H1 (cell line): ENCODE results near the gene CCDC106. TPM values are rescaled to one million over a fixed set of nuclear protein-coding genes. Genes with fewer than 3 reads are reported as not detected.

Experiments used
- CTCF ChIA-PET: fragments of 300-600 bp; sonication (Branson Sonifier 250); formaldehyde crosslinking; loops from one replicate; lab custom pipeline; 2021; ENCODE audit not compliant: partially characterized antibody; lab: Charles Lee
- POLR2A ChIA-PET: fragments of 300-600 bp; sonication (Branson Sonifier 250); formaldehyde crosslinking; loops from one replicate; lab custom pipeline; 2021; ENCODE audit warnings: inconsistent platforms; ENCODE audit not compliant: partially characterized antibody; lab: Charles Lee
- DNase-seq, 2 experiments: peaks; one replicate each; pipeline versions ENCODE4 v3.0.0 to v3.0.0-alpha.2; 2010 to 2022; ENCODE audit warnings: low spot score in 2 of 2, low read depth in 1 of 2, mixed read lengths in 1 of 2
- FAIRE-seq: peaks from 2 replicates; lab custom pipeline; 2011; peaks lifted over from hg19 to GRCh38; lab: Jason Lieb, UNC
- H2AFZ ChIP-seq: 2 replicates; pipeline ENCODE4 v1.8.1; 2012; ENCODE audit warnings: low read length, inconsistent platforms
- H2AK5ac ChIP-seq: 2 replicates; pipeline ENCODE4 v1.6.1; 2013; ENCODE audit warnings: low read depth, low read length
- H2BK120ac ChIP-seq: replicated peaks from 2 replicates; pipeline ENCODE3; 2013; ENCODE audit warnings: low read depth, low read length, inconsistent platforms
- H2BK12ac ChIP-seq: 2 replicates; pipeline ENCODE4 v1.6.1; 2013; ENCODE audit warnings: low read depth, low read length
- H2BK15ac ChIP-seq: 2 replicates; pipeline ENCODE4 v1.6.1; 2013; ENCODE audit warnings: low read length
- H2BK20ac ChIP-seq: 2 replicates; pipeline ENCODE4 v1.6.1; 2013; ENCODE audit warnings: low read length
- H2BK5ac ChIP-seq: 2 replicates; pipeline ENCODE4 v1.6.1; 2013; ENCODE audit warnings: low read depth, low read length
- H3K14ac ChIP-seq: 2 replicates; pipeline ENCODE4 v1.6.1; 2013; ENCODE audit warnings: inconsistent platforms; ENCODE audit not compliant: insufficient read length
- H3K18ac ChIP-seq: 2 replicates; pipeline ENCODE4 v1.6.1; 2013; ENCODE audit warnings: low read length; ENCODE audit errors: extremely low read depth
- H3K23ac ChIP-seq: 2 replicates; pipeline ENCODE4 v1.6.1; 2013; ENCODE audit warnings: inconsistent platforms; ENCODE audit not compliant: insufficient read length
- H3K23me2 ChIP-seq: 2 replicates; pipeline ENCODE4 v1.6.1; 2013; ENCODE audit warnings: low read depth, low read length
- H3K27ac ChIP-seq: 2 replicates; pipeline ENCODE4 v1.6.1; 2011; ENCODE audit warnings: low read depth, low read length, inconsistent platforms
- H3K27me3 ChIP-seq, 4 experiments: replicated peaks in 1 of 4; 1 replicate in 1 of 4; 2 replicates in 3 of 4; pipeline versions ENCODE4 v1.6.1 to v1.8.1; 2011 to 2013; ENCODE audit warnings: low read length in 3 of 4, mild to moderate bottlenecking in 3 of 4, inconsistent platforms in 2 of 4, mixed read lengths in 2 of 4, moderate library complexity in 1 of 4; ENCODE audit not compliant: control insufficient read depth in 3 of 4, insufficient read depth in 3 of 4; ENCODE audit errors: extremely low read depth in 1 of 4
- H3K36me3 ChIP-seq, 4 experiments: 2 replicates each; pipeline versions ENCODE4 v1.6.1 to v1.8.1; 2011 to 2013; ENCODE audit warnings: mild to moderate bottlenecking in 4 of 4, low read length in 3 of 4, moderate library complexity in 2 of 4, control low read depth in 1 of 4, inconsistent platforms in 1 of 4; ENCODE audit not compliant: insufficient read depth in 4 of 4, control insufficient read depth in 2 of 4
- H3K4ac ChIP-seq: replicated peaks from 2 replicates; pipeline ENCODE3; 2013; ENCODE audit warnings: low read length, low read depth, mixed read lengths, inconsistent platforms; ENCODE audit not compliant: insufficient read length
- H3K4me1 ChIP-seq, 4 experiments: replicated peaks in 1 of 4; 1 replicate in 1 of 4; 2 replicates in 3 of 4; pipeline versions ENCODE4 v1.6.1 to v1.8.1; 2011 to 2013; ENCODE audit warnings: low read length in 3 of 4, inconsistent platforms in 2 of 4, mixed read lengths in 1 of 4; ENCODE audit not compliant: insufficient read depth in 4 of 4, control insufficient read depth in 3 of 4
- H3K4me2 ChIP-seq, 2 experiments: 2 replicates each; pipeline versions ENCODE4 v1.6.1 to v1.8.1; 2011 to 2013; ENCODE audit warnings: low read depth in 2 of 2, low read length in 2 of 2, control low read depth in 1 of 2, inconsistent platforms in 1 of 2, mild to moderate bottlenecking in 1 of 2; ENCODE audit not compliant: insufficient read depth in 1 of 2
- H3K4me3 ChIP-seq, 4 experiments: fragments of 200-600, 300-600 bp in 1 of 4; sonication (generic), shearing (Covaris generic), sonication (Bioruptor Twin) in 1 of 4; 2 replicates each; pipeline versions ENCODE4 v1.5.1 to v1.8.1; 2011 to 2016; ENCODE audit warnings: low read length in 4 of 4, low read depth in 3 of 4, control low read depth in 2 of 4, inconsistent platforms in 2 of 4, mild to moderate bottlenecking in 2 of 4, mixed read lengths in 1 of 4, moderate library complexity in 1 of 4; ENCODE audit not compliant: insufficient read depth in 2 of 4; ENCODE audit errors: extremely low read depth in 1 of 4
- H3K56ac ChIP-seq: replicated peaks from 2 replicates; pipeline ENCODE3; 2013; ENCODE audit warnings: low read depth, mild to moderate bottlenecking, mixed read lengths, low read length, inconsistent platforms; ENCODE audit not compliant: insufficient read length
- H3K79me1 ChIP-seq: 2 replicates; pipeline ENCODE4 v1.6.1; 2013; ENCODE audit warnings: low read depth, low read length, control low read depth
- H3K79me2 ChIP-seq, 2 experiments: 2 replicates each; pipeline versions ENCODE4 v1.6.1 to v1.8.1; 2012 to 2013; ENCODE audit warnings: low read length in 2 of 2, mild to moderate bottlenecking in 2 of 2, inconsistent platforms in 1 of 2; ENCODE audit not compliant: insufficient read depth in 2 of 2, control insufficient read depth in 1 of 2
- H3K9ac ChIP-seq, 4 experiments: replicated peaks in 1 of 4; 1 replicate in 1 of 4; 2 replicates in 3 of 4; pipeline versions ENCODE4 v1.6.1 to v1.8.1; 2011 to 2013; ENCODE audit warnings: low read depth in 3 of 4, low read length in 3 of 4, control low read depth in 2 of 4, mild to moderate bottlenecking in 2 of 4, moderate library complexity in 2 of 4, inconsistent platforms in 1 of 4; ENCODE audit errors: extremely low read depth in 1 of 4
- H3K9me3 ChIP-seq, 2 experiments: 2 replicates each; pipeline versions ENCODE4 v1.6.1 to v1.8.1; 2012 to 2013; ENCODE audit warnings: mild to moderate bottlenecking in 2 of 2, moderate library complexity in 2 of 2, control low read depth in 1 of 2, inconsistent platforms in 1 of 2, low read depth in 1 of 2, low read length in 1 of 2, mixed read lengths in 1 of 2; ENCODE audit not compliant: insufficient read depth in 2 of 2
- H4K20me1 ChIP-seq, 2 experiments: replicated peaks in 1 of 2; 2 replicates each; pipeline versions ENCODE3 to v1.8.1; 2011 to 2013; ENCODE audit warnings: inconsistent platforms in 2 of 2, low read length in 2 of 2, mild to moderate bottlenecking in 1 of 2; ENCODE audit not compliant: insufficient read depth in 2 of 2, control insufficient read depth in 1 of 2
- H4K5ac ChIP-seq: 2 replicates; pipeline ENCODE4 v1.6.1; 2013; ENCODE audit warnings: low read length, low read depth, mixed read lengths, inconsistent platforms; ENCODE audit not compliant: insufficient read length
- H4K8ac ChIP-seq: 2 replicates; pipeline ENCODE4 v1.8.0; 2013; ENCODE audit warnings: mild to moderate bottlenecking, moderate library complexity, low read length, inconsistent platforms; ENCODE audit not compliant: insufficient read depth; ENCODE audit errors: extremely low read depth
- H4K91ac ChIP-seq: replicated peaks from 2 replicates; pipeline ENCODE3; 2013; ENCODE audit warnings: low read length, mixed read lengths, inconsistent platforms; ENCODE audit not compliant: insufficient read length
- ATF3 ChIP-seq: IDR thresholded peaks from 2 replicates; pipeline ENCODE4 v1.6.1; 2011; ENCODE audit warnings: low read depth, mild to moderate bottlenecking, low read length; ENCODE audit not compliant: insufficient read depth
- BACH1 ChIP-seq: IDR thresholded peaks from 2 replicates; pipeline ENCODE4 v1.6.1; 2012; ENCODE audit warnings: low read length, improper control_type of control experiment
- BCL11A ChIP-seq, 2 experiments: IDR thresholded peaks; one replicate each; pipeline ENCODE4 v1.6.1; 2011; ENCODE audit warnings: low read depth in 2 of 2, low read length in 2 of 2, mild to moderate bottlenecking in 2 of 2
- CBX5 ChIP-seq: fragments of 300-800, 300-1000 bp; sonication (generic); IDR thresholded peaks from 2 replicates; pipeline ENCODE4 v1.7.1; 2016; ENCODE audit warnings: antibody characterized with exemption, low read length, low read depth
- CBX8 ChIP-seq: fragments of 300-800, 300-1000 bp; sonication (generic); IDR thresholded peaks from 2 replicates; pipeline ENCODE4 v1.7.1; 2016; ENCODE audit warnings: low read depth, low read length, borderline replicate concordance
- CTBP2 ChIP-seq: IDR thresholded peaks from 2 replicates; pipeline ENCODE4 v1.7.0; 2011; ENCODE audit warnings: borderline replicate concordance, mild to moderate bottlenecking, moderate library complexity, mixed read lengths, low read length; ENCODE audit not compliant: insufficient read depth, insufficient read length
- E2F6 ChIP-seq: IDR thresholded peaks from 2 replicates; pipeline ENCODE4 v1.6.1; 2012; ENCODE audit warnings: inconsistent platforms
- GTF2F1 ChIP-seq: IDR thresholded peaks from 2 replicates; pipeline ENCODE4 v1.6.1; 2012; ENCODE audit warnings: low read depth, low read length, improper control_type of control experiment, borderline replicate concordance
- HDAC2 ChIP-seq, 2 experiments: fragments of 300-600 bp in 1 of 2; sonication (generic) in 1 of 2; IDR thresholded peaks; 2 replicates each; pipeline ENCODE4 v1.6.1; 2011 to 2012; ENCODE audit warnings: low read depth in 2 of 2, low read length in 2 of 2, mild to moderate bottlenecking in 2 of 2, moderate library complexity in 2 of 2, borderline replicate concordance in 1 of 2, inconsistent platforms in 1 of 2
- RAD21 ChIP-seq, 2 experiments: IDR thresholded peaks in 1 of 2; conservative IDR thresholded peaks in 1 of 2; 2 replicates each; pipeline ENCODE4 v1.6.1; 2011; ENCODE audit warnings: low read depth in 2 of 2, low read length in 2 of 2, improper control_type of control experiment in 1 of 2, inconsistent platforms in 1 of 2, mild to moderate bottlenecking in 1 of 2, moderate library complexity in 1 of 2
- SUZ12 ChIP-seq: fragments of 200-600 bp; sonication (generic); IDR thresholded peaks from 2 replicates; pipeline ENCODE4 v1.6.1; 2012; ENCODE audit warnings: mild to moderate bottlenecking, inconsistent platforms, low read length, moderate library complexity, mixed read lengths
- WGBS, 2 experiments: shearing (Covaris generic) in 1 of 2; methylation state at CpG; one replicate each; pipeline versions ENCODE4 v1.1.6 to v1.1.7; 2013 to 2015; ENCODE audit warnings: low lambda C conversion rate in 2 of 2, mixed read lengths in 2 of 2, inconsistent platforms in 1 of 2, low coverage in 1 of 2, missing lambda C conversion rate in 1 of 2; ENCODE audit not compliant: insufficient replicate concordance in 2 of 2, insufficient coverage in 1 of 2, insufficient read length in 1 of 2; ENCODE audit errors: extremely low coverage in 1 of 2, missing lambda C conversion rate in 1 of 2; 5-methylcytosine and 5-hydroxymethylcytosine counted together
- polyA plus RNA-seq, 7 experiments: library from polyadenylated mRNA; depleted of rRNA in 3 of 7; stranded (reverse) in 5 of 7; unstranded in 2 of 7; fragments of >200 nt in 5 of 7; fragments of 200-250 nt in 2 of 7; gene quantifications; 1 replicate in 5 of 7; 2 replicates in 1 of 7; 4 replicates in 1 of 7; pipeline versions ENCODE4 v1.2.1 to v1.2.3, GENCODE V29; 2011 to 2013; ENCODE audit warnings: missing spikeins in 2 of 7, mixed read lengths in 2 of 7
- total RNA-seq: library from RNA; stranded (reverse); fragmentation: NEBNext Ultra II Directional; extraction: Animal tissue kit (Norgen Biotek cat#: 25700); gene quantifications from 2 replicates; pipeline ENCODE4 v1.2.1, GENCODE V29; 2021

CCDC106 gene
- total and polyA plus RNA-seq, 2 of the 8 experiments (the other 6 are each of a cell fraction or from before 2014, with no cell fraction given), result 12.0 to 20.1 TPM

- no peak overlapping the region for H4K5ac ChIP-seq
- ChIA-PET POLR2A (interaction anchor here (0.6 to 4.3 kb wide), 3 partner anchors 10 to 28 kb away, joined by 3 to 32 read pairs (median 6); partner anchors contain the start of gene FIZ1), CTCF (no interaction called here)
- H3K4ac ChIP-seq, result no peak overlapping the region
- H4K8ac ChIP-seq, result no peak overlapping the region
- no peak overlapping the region for H3K27ac ChIP-seq
- H3K23ac ChIP-seq, result no peak overlapping the region
- no peak overlapping the region for H2BK15ac ChIP-seq
- peaks cover 6 to 32% of the 10 kb centered on the region in 2 experiments for H4K20me1 ChIP-seq
- peaks cover 0 to 8% of the 10 kb centered on the region in 2 experiments; a peak in 1 of 4 replicates for H3K79me2 ChIP-seq
- no peak overlapping the region for H3K4me3 ChIP-seq
- no peak overlapping the region for H3K18ac ChIP-seq
- no peak overlapping the region for H3K14ac ChIP-seq
- no peak overlapping the region for H3K4me2 ChIP-seq
- no peak overlapping the region for H2BK12ac ChIP-seq
- H4K91ac ChIP-seq, result no peak overlapping the region
- H3K56ac ChIP-seq, result no peak overlapping the region
- peaks cover 4% of the 10 kb centered on the region; the same call in 1 of the 2 replicates for H3K79me1 ChIP-seq
- no peak overlapping the region for H2AK5ac ChIP-seq
- H3K27me3 ChIP-seq, result no peaks in the 10 kb centered on the region
- 95% methylated on average over 5 of the region's 5 CpGs; no CpG with 5 or more reads in 1 of the 2 experiments for WGBS, 2 experiments
- DNase-seq (no peak), FAIRE-seq (no peak)
- no peak overlapping the region for H3K9ac ChIP-seq
- no peak overlapping the region for H2BK5ac ChIP-seq
- H3K36me3 ChIP-seq, result peaks cover 0 to 6% (median 1%) of the 10 kb centered on the region in 4 experiments; a peak in 2 of 8 replicates
- no peak overlapping the region for H2BK20ac ChIP-seq
- H3K23me2 ChIP-seq, result peaks cover 10% of the 10 kb centered on the region
- no peak overlapping the region for H2AFZ ChIP-seq
- H2BK120ac ChIP-seq, result no peak overlapping the region
- H3K9me3 ChIP-seq, result no peaks in the 10 kb centered on the region
- H3K4me1 ChIP-seq, result peaks cover 0 to 7% (median 3%) of the 10 kb centered on the region in 4 experiments; a peak in 4 of 7 replicates
- no peak for TF ChIP-seq CTBP2
- TF ChIP-seq ATF3, result no peak
- no peak for TF ChIP-seq BCL11A (IDR thresholded peaks at IDR 0.05; ENCODE audit: low read depth in 2 of 2, low read length in 2 of 2)
- TF ChIP-seq CBX5, result no peak
- no peak for TF ChIP-seq GTF2F1
- TF ChIP-seq SUZ12, result no peak
- TF ChIP-seq RAD21 (IDR thresholded peaks at IDR 0.05 in 1 of 2, conservative IDR thresholded peaks at IDR 0.05 in 1 of 2; ENCODE audit: low read depth in 2 of 2, low read length in 2 of 2), result no peak
- TF ChIP-seq E2F6, result no peak
- TF ChIP-seq BACH1, result no peak
- TF ChIP-seq CBX8, result no peak
- TF ChIP-seq HDAC2 (IDR thresholded peaks at IDR 0.05; ENCODE audit: borderline replicate concordance in 1 of 2, low read depth in 2 of 2, low read length in 2 of 2), result no peak
Observed at GRCh38 chr19:55609326-55609725, 38.7 kb upstream of the CCDC106 start.
